GM23338 (cell line): ENCODE measurements around the gene PKNOX2. TPM values are rescaled to one million over a fixed set of nuclear protein-coding genes. Genes with fewer than 3 reads are reported as not detected.

Source experiments
- ATAC-seq: fragments of 200-7000 bp; cut with Tn5 transposase; 3 replicates; pipeline ENCODE4 v1.9.1; 2020
- DNase-seq: peaks from one replicate; pipeline ENCODE4 v3.0.0-alpha.2; 2015; ENCODE audit warnings: low spot score
- H2AFZ ChIP-seq: fragments of 200-600 bp; sonication (generic); 2 replicates; pipeline ENCODE4 v1.8.0; 2016; ENCODE audit warnings: antibody characterized with exemption, mild to moderate bottlenecking, moderate library complexity
- H3F3A ChIP-seq: fragments of 200-600 bp; sonication (generic); replicated peaks from 2 replicates; pipeline ENCODE4 v1.8.0; 2017; ENCODE audit warnings: antibody characterized with exemption, mixed run types, low read depth
- H3K27ac ChIP-seq: fragments of 200-600 bp; sonication (generic); 2 replicates; pipeline ENCODE4 v1.6.1; 2016; ENCODE audit warnings: low read depth
- H3K27me3 ChIP-seq: fragments of 200-600 bp; sonication (generic); 2 replicates; pipeline ENCODE4 v1.8.0; 2016; ENCODE audit warnings: mild to moderate bottlenecking, mixed run types, moderate library complexity; ENCODE audit not compliant: insufficient read depth
- H3K36me3 ChIP-seq: fragments of 200-600 bp; sonication (generic); 2 replicates; pipeline ENCODE4 v1.8.0; 2016; ENCODE audit warnings: mild to moderate bottlenecking; ENCODE audit not compliant: insufficient read depth
- H3K4me1 ChIP-seq: fragments of 200-600 bp; sonication (generic); 2 replicates; pipeline ENCODE4 v1.8.0; 2016; ENCODE audit warnings: mild to moderate bottlenecking, moderate library complexity; ENCODE audit not compliant: insufficient read depth
- H3K4me2 ChIP-seq: fragments of 200-600 bp; sonication (generic); 2 replicates; pipeline ENCODE4 v1.7.1; 2017; ENCODE audit warnings: mixed run types
- H3K4me3 ChIP-seq: fragments of 200-600 bp; sonication (generic); 2 replicates; pipeline ENCODE4 v1.6.1; 2016; ENCODE audit warnings: mixed run types
- H3K79me2 ChIP-seq: fragments of 200-600 bp; sonication (generic); replicated peaks from 2 replicates; pipeline ENCODE4 v1.8.0; 2017; ENCODE audit warnings: mild to moderate bottlenecking; ENCODE audit not compliant: insufficient read depth
- H3K9me2 ChIP-seq: fragments of 200-600 bp; sonication (generic); 2 replicates; pipeline ENCODE4 v1.8.0; 2017; ENCODE audit not compliant: insufficient read depth
- H4K20me1 ChIP-seq: fragments of 200-600 bp; sonication (generic); replicated peaks from 2 replicates; pipeline ENCODE4 v1.8.0; 2017; ENCODE audit warnings: mild to moderate bottlenecking; ENCODE audit not compliant: insufficient read depth
- H3K27ac Mint-ChIP-seq: 2 replicates; pipeline ENCODE4 v1.8.0; 2020; ENCODE audit warnings: inconsistent platforms, mild to moderate bottlenecking, moderate library complexity, mixed read lengths
- H3K27me3 Mint-ChIP-seq: 3 replicates; pipeline ENCODE4 v1.8.0; 2022; ENCODE audit warnings: low read depth, mild to moderate bottlenecking, moderate library complexity, mixed read lengths, inconsistent platforms; ENCODE audit not compliant: insufficient read depth, poor library complexity
- H3K36me3 Mint-ChIP-seq: 3 replicates; pipeline ENCODE4 v1.8.0; 2021; ENCODE audit warnings: low read depth, mild to moderate bottlenecking, inconsistent platforms, moderate library complexity, mixed read lengths
- H3K4me1 Mint-ChIP-seq: 3 replicates; pipeline ENCODE4 v1.8.0; 2020; ENCODE audit warnings: mild to moderate bottlenecking, inconsistent platforms, mixed read lengths
- H3K4me3 Mint-ChIP-seq: 3 replicates; pipeline ENCODE4 v1.8.0; 2021; ENCODE audit warnings: moderate library complexity, mild to moderate bottlenecking, inconsistent platforms, mixed read lengths
- H3K9me3 Mint-ChIP-seq: 3 replicates; pipeline ENCODE4 v1.8.0; 2020; ENCODE audit warnings: moderate library complexity, mild to moderate bottlenecking, inconsistent platforms, mixed read lengths
- CREB1 ChIP-seq: fragments of 250-450 bp; sonication (Bioruptor Pico); IDR thresholded peaks from 2 replicates; pipeline ENCODE4 v1.5.0; 2020; ENCODE audit warnings: low read depth, mild to moderate bottlenecking, moderate library complexity
- EZH2 ChIP-seq: fragments of 200-600 bp; sonication (generic); IDR thresholded peaks from one replicate; pipeline ENCODE4 v1.8.0; 2017; ENCODE audit warnings: antibody characterized with exemption, mild to moderate bottlenecking, low read depth; ENCODE audit not compliant: unreplicated experiment
- EZH2phosphoT487 ChIP-seq: fragments of 200-600 bp; sonication (generic); IDR thresholded peaks from one replicate; pipeline ENCODE4 v1.8.1; 2018; ENCODE audit warnings: antibody characterized with exemption; ENCODE audit not compliant: unreplicated experiment
- JUNB ChIP-seq: IDR thresholded peaks from one replicate; pipeline ENCODE4 v1.6.1; 2016; ENCODE audit warnings: antibody characterized with exemption; ENCODE audit not compliant: unreplicated experiment
- NANOG ChIP-seq: IDR thresholded peaks from 2 replicates; pipeline ENCODE4 v1.6.1; 2016; ENCODE audit warnings: antibody characterized with exemption, borderline replicate concordance
- POLR2AphosphoS5 ChIP-seq: IDR thresholded peaks from 2 replicates; pipeline ENCODE4 v1.6.1; 2016; ENCODE audit warnings: antibody characterized with exemption, low read depth
- STAT1 ChIP-seq: IDR thresholded peaks from one replicate; pipeline ENCODE4 v1.6.1; 2016; ENCODE audit warnings: antibody characterized with exemption; ENCODE audit not compliant: unreplicated experiment
- ZNF114 ChIP-seq: fragments of 250-450 bp; sonication (Bioruptor Pico); IDR thresholded peaks from 2 replicates; pipeline ENCODE4 v1.5.0; 2020; ENCODE audit warnings: mild to moderate bottlenecking, moderate library complexity
- ZNF331 ChIP-seq: fragments of 250-450 bp; sonication (Bioruptor Pico); IDR thresholded peaks from 2 replicates; pipeline ENCODE4 v1.5.0; 2020; ENCODE audit warnings: low read depth, mild to moderate bottlenecking, moderate library complexity
- polyA plus RNA-seq: library from polyadenylated mRNA; unstranded; fragments of >200 nt; fragmentation: Nextera tagmentation; extraction: Ambion mirVana; gene quantifications from 2 replicates; pipeline ENCODE4 v1.2.1, GENCODE V29; 2016
- total RNA-seq: library from RNA; depleted of rRNA; stranded (reverse); fragments of >200 nt; shearing (Covaris generic); gene quantifications from 2 replicates; pipeline ENCODE4 v1.2.3, GENCODE V29; 2014
- TF ChIP-seq, protein P1 (sequence below), 2 experiments: fragments of 200-600 bp in 1 of 2; sonication (generic) in 1 of 2; conservative IDR thresholded peaks; 2 replicates each; pipeline versions ENCODE4 v1.5.1 to v1.6.1; 2016 to 2017; ENCODE audit warnings: antibody characterized with exemption in 2 of 2, low read depth in 2 of 2, mild to moderate bottlenecking in 2 of 2, moderate library complexity in 1 of 2
- TF ChIP-seq, protein P2 (sequence below): IDR thresholded peaks from one replicate; pipeline ENCODE4 v1.6.1; 2018; ENCODE audit warnings: antibody characterized with exemption; ENCODE audit not compliant: unreplicated experiment
- TF ChIP-seq, protein P3 (sequence below): fragments of 250-450 bp; sonication (Bioruptor Pico); IDR thresholded peaks from 2 replicates; pipeline ENCODE4 v1.5.0; 2020; ENCODE audit warnings: mild to moderate bottlenecking, moderate library complexity
- TF ChIP-seq, protein P4 (sequence below): IDR thresholded peaks from 2 replicates; pipeline ENCODE4 v1.6.1; 2016; ENCODE audit warnings: antibody characterized with exemption

Gene PKNOX2
- total and polyA plus RNA-seq, 2 experiments from 2014 or later: 0.42 to 0.83 TPM

DNA sequence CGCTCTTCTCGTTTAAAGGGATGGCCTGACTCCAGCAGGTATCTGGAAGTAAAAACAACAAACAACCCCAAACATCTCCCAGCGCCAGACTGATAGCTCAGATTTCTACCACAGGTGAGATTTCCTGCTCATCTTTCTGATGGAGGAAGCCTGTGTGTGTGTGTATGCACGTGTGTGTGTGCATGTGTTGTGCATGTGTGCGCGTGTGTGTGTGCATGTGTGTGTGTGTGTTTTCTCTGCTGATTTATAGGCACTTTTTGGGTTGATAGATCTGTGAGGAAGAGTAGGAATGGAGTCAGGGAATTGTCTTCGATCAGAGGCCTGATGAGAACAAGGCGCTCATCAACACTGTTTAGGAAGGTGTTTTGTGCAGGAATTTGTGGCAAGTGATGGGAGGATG lies 103.0 kb downstream of the PKNOX2 start:
- H3K27me3 Mint-ChIP-seq: peaks cover 23% of the 10 kb centered on the region
- Histone ChIP-seq H4K20me1 (no peaks in the 10 kb centered on the region), H3K4me1 (peaks cover 12% of the 10 kb centered on the region; the same call in 1 of the 2 replicates), H3K9me2 (no peaks in the 10 kb centered on the region), H3K4me3 (no peak overlapping the region), H2AFZ (no peak overlapping the region), H3F3A (no peaks in the 10 kb centered on the region), H3K4me2 (no peak overlapping the region), H3K27me3 (peaks cover 15% of the 10 kb centered on the region), H3K36me3 (no peaks in the 10 kb centered on the region), H3K27ac (no peak overlapping the region), H3K79me2 (no peaks in the 10 kb centered on the region)
- DNase-seq: no peak
- H3K4me1 Mint-ChIP-seq: peaks cover 41% of the 10 kb centered on the region
- H3K9me3 Mint-ChIP-seq: no peaks in the 10 kb centered on the region
- no peak overlapping the region for H3K4me3 Mint-ChIP-seq
- ATAC-seq: no peak
- no peaks in the 10 kb centered on the region for H3K36me3 Mint-ChIP-seq
- TF ChIP-seq, protein P1, sequence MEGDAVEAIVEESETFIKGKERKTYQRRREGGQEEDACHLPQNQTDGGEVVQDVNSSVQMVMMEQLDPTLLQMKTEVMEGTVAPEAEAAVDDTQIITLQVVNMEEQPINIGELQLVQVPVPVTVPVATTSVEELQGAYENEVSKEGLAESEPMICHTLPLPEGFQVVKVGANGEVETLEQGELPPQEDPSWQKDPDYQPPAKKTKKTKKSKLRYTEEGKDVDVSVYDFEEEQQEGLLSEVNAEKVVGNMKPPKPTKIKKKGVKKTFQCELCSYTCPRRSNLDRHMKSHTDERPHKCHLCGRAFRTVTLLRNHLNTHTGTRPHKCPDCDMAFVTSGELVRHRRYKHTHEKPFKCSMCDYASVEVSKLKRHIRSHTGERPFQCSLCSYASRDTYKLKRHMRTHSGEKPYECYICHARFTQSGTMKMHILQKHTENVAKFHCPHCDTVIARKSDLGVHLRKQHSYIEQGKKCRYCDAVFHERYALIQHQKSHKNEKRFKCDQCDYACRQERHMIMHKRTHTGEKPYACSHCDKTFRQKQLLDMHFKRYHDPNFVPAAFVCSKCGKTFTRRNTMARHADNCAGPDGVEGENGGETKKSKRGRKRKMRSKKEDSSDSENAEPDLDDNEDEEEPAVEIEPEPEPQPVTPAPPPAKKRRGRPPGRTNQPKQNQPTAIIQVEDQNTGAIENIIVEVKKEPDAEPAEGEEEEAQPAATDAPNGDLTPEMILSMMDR (conservative IDR thresholded peaks at IDR 0.05; ENCODE audit: low read depth in 2 of 2): no peak
- no peak for TF ChIP-seq POLR2AphosphoS5
- TF ChIP-seq JUNB: no peak
- no peak for TF ChIP-seq STAT1
- TF ChIP-seq NANOG: no peak
- TF ChIP-seq CREB1: no peak
- no peak for TF ChIP-seq ZNF331 (CRISPR knock-in tag)
- TF ChIP-seq EZH2: no peak
- TF ChIP-seq, protein P2, sequence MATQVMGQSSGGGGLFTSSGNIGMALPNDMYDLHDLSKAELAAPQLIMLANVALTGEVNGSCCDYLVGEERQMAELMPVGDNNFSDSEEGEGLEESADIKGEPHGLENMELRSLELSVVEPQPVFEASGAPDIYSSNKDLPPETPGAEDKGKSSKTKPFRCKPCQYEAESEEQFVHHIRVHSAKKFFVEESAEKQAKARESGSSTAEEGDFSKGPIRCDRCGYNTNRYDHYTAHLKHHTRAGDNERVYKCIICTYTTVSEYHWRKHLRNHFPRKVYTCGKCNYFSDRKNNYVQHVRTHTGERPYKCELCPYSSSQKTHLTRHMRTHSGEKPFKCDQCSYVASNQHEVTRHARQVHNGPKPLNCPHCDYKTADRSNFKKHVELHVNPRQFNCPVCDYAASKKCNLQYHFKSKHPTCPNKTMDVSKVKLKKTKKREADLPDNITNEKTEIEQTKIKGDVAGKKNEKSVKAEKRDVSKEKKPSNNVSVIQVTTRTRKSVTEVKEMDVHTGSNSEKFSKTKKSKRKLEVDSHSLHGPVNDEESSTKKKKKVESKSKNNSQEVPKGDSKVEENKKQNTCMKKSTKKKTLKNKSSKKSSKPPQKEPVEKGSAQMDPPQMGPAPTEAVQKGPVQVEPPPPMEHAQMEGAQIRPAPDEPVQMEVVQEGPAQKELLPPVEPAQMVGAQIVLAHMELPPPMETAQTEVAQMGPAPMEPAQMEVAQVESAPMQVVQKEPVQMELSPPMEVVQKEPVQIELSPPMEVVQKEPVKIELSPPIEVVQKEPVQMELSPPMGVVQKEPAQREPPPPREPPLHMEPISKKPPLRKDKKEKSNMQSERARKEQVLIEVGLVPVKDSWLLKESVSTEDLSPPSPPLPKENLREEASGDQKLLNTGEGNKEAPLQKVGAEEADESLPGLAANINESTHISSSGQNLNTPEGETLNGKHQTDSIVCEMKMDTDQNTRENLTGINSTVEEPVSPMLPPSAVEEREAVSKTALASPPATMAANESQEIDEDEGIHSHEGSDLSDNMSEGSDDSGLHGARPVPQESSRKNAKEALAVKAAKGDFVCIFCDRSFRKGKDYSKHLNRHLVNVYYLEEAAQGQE: no peak
- TF ChIP-seq, protein P3, sequence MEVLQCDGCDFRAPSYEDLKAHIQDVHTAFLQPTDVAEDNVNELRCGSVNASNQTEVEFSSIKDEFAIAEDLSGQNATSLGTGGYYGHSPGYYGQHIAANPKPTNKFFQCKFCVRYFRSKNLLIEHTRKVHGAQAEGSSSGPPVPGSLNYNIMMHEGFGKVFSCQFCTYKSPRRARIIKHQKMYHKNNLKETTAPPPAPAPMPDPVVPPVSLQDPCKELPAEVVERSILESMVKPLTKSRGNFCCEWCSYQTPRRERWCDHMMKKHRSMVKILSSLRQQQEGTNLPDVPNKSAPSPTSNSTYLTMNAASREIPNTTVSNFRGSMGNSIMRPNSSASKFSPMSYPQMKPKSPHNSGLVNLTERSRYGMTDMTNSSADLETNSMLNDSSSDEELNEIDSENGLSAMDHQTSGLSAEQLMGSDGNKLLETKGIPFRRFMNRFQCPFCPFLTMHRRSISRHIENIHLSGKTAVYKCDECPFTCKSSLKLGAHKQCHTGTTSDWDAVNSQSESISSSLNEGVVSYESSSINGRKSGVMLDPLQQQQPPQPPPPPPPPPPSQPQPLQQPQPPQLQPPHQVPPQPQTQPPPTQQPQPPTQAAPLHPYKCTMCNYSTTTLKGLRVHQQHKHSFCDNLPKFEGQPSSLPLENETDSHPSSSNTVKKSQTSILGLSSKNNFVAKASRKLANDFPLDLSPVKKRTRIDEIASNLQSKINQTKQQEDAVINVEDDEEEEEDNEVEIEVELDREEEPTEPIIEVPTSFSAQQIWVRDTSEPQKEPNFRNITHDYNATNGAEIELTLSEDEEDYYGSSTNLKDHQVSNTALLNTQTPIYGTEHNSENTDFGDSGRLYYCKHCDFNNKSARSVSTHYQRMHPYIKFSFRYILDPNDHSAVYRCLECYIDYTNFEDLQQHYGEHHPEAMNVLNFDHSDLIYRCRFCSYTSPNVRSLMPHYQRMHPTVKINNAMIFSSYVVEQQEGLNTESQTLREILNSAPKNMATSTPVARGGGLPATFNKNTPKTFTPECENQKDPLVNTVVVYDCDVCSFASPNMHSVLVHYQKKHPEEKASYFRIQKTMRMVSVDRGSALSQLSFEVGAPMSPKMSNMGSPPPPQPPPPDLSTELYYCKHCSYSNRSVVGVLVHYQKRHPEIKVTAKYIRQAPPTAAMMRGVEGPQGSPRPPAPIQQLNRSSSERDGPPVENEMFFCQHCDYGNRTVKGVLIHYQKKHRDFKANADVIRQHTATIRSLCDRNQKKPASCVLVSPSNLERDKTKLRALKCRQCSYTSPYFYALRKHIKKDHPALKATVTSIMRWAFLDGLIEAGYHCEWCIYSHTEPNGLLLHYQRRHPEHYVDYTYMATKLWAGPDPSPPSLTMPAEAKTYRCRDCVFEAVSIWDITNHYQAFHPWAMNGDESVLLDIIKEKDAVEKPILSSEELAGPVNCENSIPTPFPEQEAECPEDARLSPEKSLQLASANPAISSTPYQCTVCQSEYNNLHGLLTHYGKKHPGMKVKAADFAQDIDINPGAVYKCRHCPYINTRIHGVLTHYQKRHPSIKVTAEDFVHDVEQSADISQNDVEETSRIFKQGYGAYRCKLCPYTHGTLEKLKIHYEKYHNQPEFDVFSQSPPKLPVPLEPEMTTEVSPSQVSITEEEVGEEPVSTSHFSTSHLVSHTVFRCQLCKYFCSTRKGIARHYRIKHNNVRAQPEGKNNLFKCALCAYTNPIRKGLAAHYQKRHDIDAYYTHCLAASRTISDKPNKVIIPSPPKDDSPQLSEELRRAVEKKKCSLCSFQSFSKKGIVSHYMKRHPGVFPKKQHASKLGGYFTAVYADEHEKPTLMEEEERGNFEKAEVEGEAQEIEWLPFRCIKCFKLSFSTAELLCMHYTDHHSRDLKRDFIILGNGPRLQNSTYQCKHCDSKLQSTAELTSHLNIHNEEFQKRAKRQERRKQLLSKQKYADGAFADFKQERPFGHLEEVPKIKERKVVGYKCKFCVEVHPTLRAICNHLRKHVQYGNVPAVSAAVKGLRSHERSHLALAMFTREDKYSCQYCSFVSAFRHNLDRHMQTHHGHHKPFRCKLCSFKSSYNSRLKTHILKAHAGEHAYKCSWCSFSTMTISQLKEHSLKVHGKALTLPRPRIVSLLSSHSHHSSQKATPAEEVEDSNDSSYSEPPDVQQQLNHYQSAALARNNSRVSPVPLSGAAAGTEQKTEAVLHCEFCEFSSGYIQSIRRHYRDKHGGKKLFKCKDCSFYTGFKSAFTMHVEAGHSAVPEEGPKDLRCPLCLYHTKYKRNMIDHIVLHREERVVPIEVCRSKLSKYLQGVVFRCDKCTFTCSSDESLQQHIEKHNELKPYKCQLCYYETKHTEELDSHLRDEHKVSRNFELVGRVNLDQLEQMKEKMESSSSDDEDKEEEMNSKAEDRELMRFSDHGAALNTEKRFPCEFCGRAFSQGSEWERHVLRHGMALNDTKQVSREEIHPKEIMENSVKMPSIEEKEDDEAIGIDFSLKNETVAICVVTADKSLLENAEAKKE (CRISPR knock-in tag): no peak
- no peak for TF ChIP-seq EZH2phosphoT487
- TF ChIP-seq, protein P4, sequence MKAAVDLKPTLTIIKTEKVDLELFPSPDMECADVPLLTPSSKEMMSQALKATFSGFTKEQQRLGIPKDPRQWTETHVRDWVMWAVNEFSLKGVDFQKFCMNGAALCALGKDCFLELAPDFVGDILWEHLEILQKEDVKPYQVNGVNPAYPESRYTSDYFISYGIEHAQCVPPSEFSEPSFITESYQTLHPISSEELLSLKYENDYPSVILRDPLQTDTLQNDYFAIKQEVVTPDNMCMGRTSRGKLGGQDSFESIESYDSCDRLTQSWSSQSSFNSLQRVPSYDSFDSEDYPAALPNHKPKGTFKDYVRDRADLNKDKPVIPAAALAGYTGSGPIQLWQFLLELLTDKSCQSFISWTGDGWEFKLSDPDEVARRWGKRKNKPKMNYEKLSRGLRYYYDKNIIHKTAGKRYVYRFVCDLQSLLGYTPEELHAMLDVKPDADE: no peak
- no peak for TF ChIP-seq ZNF114 (CRISPR knock-in tag)
- H3K27ac Mint-ChIP-seq: no peak overlapping the region
